ENCODE results near the gene MAGI2. TPM values are rescaled to one million over a fixed set of nuclear protein-coding genes. Genes with fewer than 3 reads are reported as not detected.

MAGI2 gene
- total and polyA plus RNA-seq, 2 of the 13 experiments (the other 11 are each of a cell fraction or from before 2014, with no cell fraction given): 1.5 to 3.8 TPM

DNA sequence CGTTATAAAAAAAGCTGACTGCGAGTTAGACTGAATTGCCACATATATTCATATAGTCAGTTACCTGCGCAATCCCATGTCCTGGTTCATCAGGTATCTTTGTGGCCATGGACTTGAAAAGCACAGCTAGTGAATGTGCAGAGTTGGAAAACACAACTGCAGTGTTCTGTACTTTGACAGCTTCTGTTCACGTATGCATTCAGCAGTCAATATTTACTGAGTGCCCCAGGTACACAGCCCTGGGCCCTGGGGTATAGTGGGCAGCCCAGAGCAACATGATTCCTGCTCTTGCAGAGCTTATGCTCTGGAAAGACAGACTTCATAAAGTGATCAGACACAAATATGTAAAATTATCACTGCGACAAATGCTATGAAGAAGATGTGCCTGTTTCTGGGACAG, 1341.0 kb downstream of the MAGI2 start (continued):
- TF ChIP-seq, protein P1, sequence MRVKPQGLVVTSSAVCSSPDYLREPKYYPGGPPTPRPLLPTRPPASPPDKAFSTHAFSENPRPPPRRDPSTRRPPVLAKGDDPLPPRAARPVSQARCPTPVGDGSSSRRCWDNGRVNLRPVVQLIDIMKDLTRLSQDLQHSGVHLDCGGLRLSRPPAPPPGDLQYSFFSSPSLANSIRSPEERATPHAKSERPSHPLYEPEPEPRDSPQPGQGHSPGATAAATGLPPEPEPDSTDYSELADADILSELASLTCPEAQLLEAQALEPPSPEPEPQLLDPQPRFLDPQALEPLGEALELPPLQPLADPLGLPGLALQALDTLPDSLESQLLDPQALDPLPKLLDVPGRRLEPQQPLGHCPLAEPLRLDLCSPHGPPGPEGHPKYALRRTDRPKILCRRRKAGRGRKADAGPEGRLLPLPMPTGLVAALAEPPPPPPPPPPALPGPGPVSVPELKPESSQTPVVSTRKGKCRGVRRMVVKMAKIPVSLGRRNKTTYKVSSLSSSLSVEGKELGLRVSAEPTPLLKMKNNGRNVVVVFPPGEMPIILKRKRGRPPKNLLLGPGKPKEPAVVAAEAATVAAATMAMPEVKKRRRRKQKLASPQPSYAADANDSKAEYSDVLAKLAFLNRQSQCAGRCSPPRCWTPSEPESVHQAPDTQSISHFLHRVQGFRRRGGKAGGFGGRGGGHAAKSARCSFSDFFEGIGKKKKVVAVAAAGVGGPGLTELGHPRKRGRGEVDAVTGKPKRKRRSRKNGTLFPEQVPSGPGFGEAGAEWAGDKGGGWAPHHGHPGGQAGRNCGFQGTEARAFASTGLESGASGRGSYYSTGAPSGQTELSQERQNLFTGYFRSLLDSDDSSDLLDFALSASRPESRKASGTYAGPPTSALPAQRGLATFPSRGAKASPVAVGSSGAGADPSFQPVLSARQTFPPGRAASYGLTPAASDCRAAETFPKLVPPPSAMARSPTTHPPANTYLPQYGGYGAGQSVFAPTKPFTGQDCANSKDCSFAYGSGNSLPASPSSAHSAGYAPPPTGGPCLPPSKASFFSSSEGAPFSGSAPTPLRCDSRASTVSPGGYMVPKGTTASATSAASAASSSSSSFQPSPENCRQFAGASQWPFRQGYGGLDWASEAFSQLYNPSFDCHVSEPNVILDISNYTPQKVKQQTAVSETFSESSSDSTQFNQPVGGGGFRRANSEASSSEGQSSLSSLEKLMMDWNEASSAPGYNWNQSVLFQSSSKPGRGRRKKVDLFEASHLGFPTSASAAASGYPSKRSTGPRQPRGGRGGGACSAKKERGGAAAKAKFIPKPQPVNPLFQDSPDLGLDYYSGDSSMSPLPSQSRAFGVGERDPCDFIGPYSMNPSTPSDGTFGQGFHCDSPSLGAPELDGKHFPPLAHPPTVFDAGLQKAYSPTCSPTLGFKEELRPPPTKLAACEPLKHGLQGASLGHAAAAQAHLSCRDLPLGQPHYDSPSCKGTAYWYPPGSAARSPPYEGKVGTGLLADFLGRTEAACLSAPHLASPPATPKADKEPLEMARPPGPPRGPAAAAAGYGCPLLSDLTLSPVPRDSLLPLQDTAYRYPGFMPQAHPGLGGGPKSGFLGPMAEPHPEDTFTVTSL (CRISPR knock-in tag; IDR thresholded peaks at IDR 0.05; ENCODE audit: borderline replicate concordance): peak; percentile 67; the same call in 1 of the 2 replicates
- TF ChIP-seq SALL1 (CRISPR knock-in tag; IDR thresholded peaks at IDR 0.05): peak; percentile 53; the same call in 1 of the 2 replicates
- no peak for TF ChIP-seq SIX4 (CRISPR knock-in tag; IDR thresholded peaks at IDR 0.05)
- TF ChIP-seq HDAC1 (CRISPR knock-in tag; IDR thresholded peaks at IDR 0.05): 0 out of 2 replicates have a peak, but pooled peaks have one; percentile 25
- TF ChIP-seq MIXL1 (CRISPR knock-in tag; IDR thresholded peaks at IDR 0.05): no peak
- TF ChIP-seq SAP130 (CRISPR knock-in tag; IDR thresholded peaks at IDR 0.05; ENCODE audit: low read depth): no peak
- TF ChIP-seq WIZ (CRISPR knock-in tag; IDR thresholded peaks at IDR 0.05): no peak
- no peak for TF ChIP-seq RAD21 (CRISPR knock-in tag; IDR thresholded peaks at IDR 0.05)
- TF ChIP-seq FOXA3 (CRISPR knock-in tag; IDR thresholded peaks at IDR 0.05): 0 out of 2 replicates have a peak, but pooled peaks have one; percentile 29
- 0 out of 2 replicates have a peak, but pooled peaks have one; percentile 50 for TF ChIP-seq ZNF160 (CRISPR knock-in tag; IDR thresholded peaks at IDR 0.05)
